A204.1 (cell line): ENCODE data around the gene CCDC196.
"Not testable (repeated sequence)": the region's sequence is repeated elsewhere in the genome, so short reads cannot be mapped to it uniquely, and the experiment has no call there.

Source experiments
- FAIRE-seq: peaks from 2 replicates; lab custom pipeline; 2012; peaks lifted over from hg19 to GRCh38; lab: Jason Lieb, UNC

CCDC196 gene

GRCh38 chr14:66495218-66496098 lies 9.3 kb downstream of the CCDC196 start:
- FAIRE-seq: peak; percentile 95

- no peak for FAIRE-seq
Observed at GRCh38 chr14:66496188-66496807, 10.1 kb downstream of the CCDC196 start.

GRCh38 chr14:66496911-66497310 lies 10.7 kb downstream of the CCDC196 start:
- no peak for FAIRE-seq

GRCh38 chr14:66498311-66498710 lies 12.1 kb downstream of the CCDC196 start:
- no peak for FAIRE-seq

- FAIRE-seq: no peak
Observed at GRCh38 chr14:66501592-66501991, 15.4 kb downstream of the CCDC196 start.

GRCh38 chr14:66502836-66503235 lies 16.7 kb downstream of the CCDC196 start:
- not testable (repeated sequence) for FAIRE-seq

- FAIRE-seq: no peak
Observed at GRCh38 chr14:66503532-66503931, 17.4 kb downstream of the CCDC196 start.

- FAIRE-seq: no peak
Observed at GRCh38 chr14:66507181-66507721, 21.1 kb downstream of the CCDC196 start.

GRCh38 chr14:66507722-66508546 lies 21.8 kb downstream of the CCDC196 start, which contains the start of gene GPHN:
GPHN (plus strand) TSS chr14:66508147.
- FAIRE-seq: peak; percentile 93

- FAIRE-seq: no peak
Observed at GRCh38 chr14:66508547-66508845, 22.3 kb downstream of the CCDC196 start.

- FAIRE-seq: no peak
Observed at GRCh38 chr14:66508846-66509621, 22.9 kb downstream of the CCDC196 start.

GRCh38 chr14:66509874-66510273 lies 23.7 kb downstream of the CCDC196 start:
- no peak for FAIRE-seq

GRCh38 chr14:66511849-66512248 lies 25.7 kb downstream of the CCDC196 start:
- no peak for FAIRE-seq

- no peak for FAIRE-seq
Observed at GRCh38 chr14:66514213-66514612, 28.0 kb downstream of the CCDC196 start.

- FAIRE-seq: no peak
Observed at GRCh38 chr14:66530526-66530925, 44.4 kb downstream of the CCDC196 start.

- FAIRE-seq: no peak
Observed at GRCh38 chr14:66539034-66539433, 52.9 kb downstream of the CCDC196 start.

- FAIRE-seq: no peak
Observed at GRCh38 chr14:66540038-66540437, 53.9 kb downstream of the CCDC196 start.

GRCh38 chr14:66541627-66542026 lies 55.5 kb downstream of the CCDC196 start:
- FAIRE-seq: no peak

- no peak for FAIRE-seq
Observed at GRCh38 chr14:66543996-66544395, 57.8 kb downstream of the CCDC196 start.

GRCh38 chr14:66545191-66545590 lies 59.0 kb downstream of the CCDC196 start:
- FAIRE-seq: not testable (repeated sequence)

- not testable (repeated sequence) for FAIRE-seq
Observed at GRCh38 chr14:66545751-66546150, 59.6 kb downstream of the CCDC196 start.
